ENCODE results near the gene CAMK1.

- TF ChIP-seq GATA2 (IDR thresholded peaks at IDR 0.05; ENCODE audit: low read depth, low read length) (no peak), GATA3 (IDR thresholded peaks at IDR 0.05; ENCODE audit: low read depth, low read length) (no peak)
Observed at GRCh38 chr3:9778143-9779074, 8.7 kb upstream of the CAMK1 start.
